ENCODE measurements around the gene SLC28A3.

SLC28A3 gene

GRCh38 chr9:84310883-84311282 lies 29.7 kb downstream of the SLC28A3 start:
- H3K4me3 Mint-ChIP-seq = no peak overlapping the region
- peaks cover 11% of the 10 kb centered on the region for H3K27me3 Mint-ChIP-seq
- no peak for ATAC-seq (replicated peaks; ENCODE audit: extremely low read depth, poor library complexity, severe bottlenecking)
- H3K4me1 Mint-ChIP-seq = no peaks in the 10 kb centered on the region
- H3K27ac Mint-ChIP-seq (ENCODE audit: low read depth) = no peak overlapping the region
- no peaks in the 10 kb centered on the region for H3K9me3 Mint-ChIP-seq
- DNase-seq (ENCODE audit: low spot score in 2 of 2) = no peak
- peaks cover 4% of the 10 kb centered on the region for H3K36me3 Mint-ChIP-seq (ENCODE audit: insufficient read depth)

- Mint-ChIP-seq H3K27ac (ENCODE audit: low read depth) (no peak overlapping the region), H3K9me3 (no peaks in the 10 kb centered on the region), H3K4me1 (no peaks in the 10 kb centered on the region), H3K36me3 (ENCODE audit: insufficient read depth) (peaks cover 4% of the 10 kb centered on the region), H3K4me3 (no peak overlapping the region), H3K27me3 (no peaks in the 10 kb centered on the region)
- ATAC-seq (replicated peaks; ENCODE audit: extremely low read depth, poor library complexity, severe bottlenecking) (no peak), DNase-seq (ENCODE audit: low spot score in 2 of 2) (no peak)
Measured at GRCh38 chr9:84305497-84306131, 34.9 kb downstream of the SLC28A3 start.

- Mint-ChIP-seq H3K4me1 (no peaks in the 10 kb centered on the region), H3K36me3 (ENCODE audit: insufficient read depth) (peaks cover 4% of the 10 kb centered on the region), H3K27ac (ENCODE audit: low read depth) (no peak overlapping the region), H3K27me3 (no peaks in the 10 kb centered on the region), H3K9me3 (no peaks in the 10 kb centered on the region), H3K4me3 (no peak overlapping the region)
- no peak for DNase-seq (ENCODE audit: low spot score in 2 of 2)
- ATAC-seq (replicated peaks; ENCODE audit: extremely low read depth, poor library complexity, severe bottlenecking) = no peak
Measured at GRCh38 chr9:84304166-84304565, 36.4 kb downstream of the SLC28A3 start.

- Mint-ChIP-seq H3K4me3 (no peak overlapping the region), H3K4me1 (no peaks in the 10 kb centered on the region), H3K9me3 (no peaks in the 10 kb centered on the region), H3K36me3 (ENCODE audit: insufficient read depth) (peaks cover 4% of the 10 kb centered on the region), H3K27ac (ENCODE audit: low read depth) (no peak overlapping the region), H3K27me3 (no peaks in the 10 kb centered on the region)
- DNase-seq (ENCODE audit: low spot score in 2 of 2) (no peak), ATAC-seq (replicated peaks; ENCODE audit: extremely low read depth, poor library complexity, severe bottlenecking) (no peak)
Measured at GRCh38 chr9:84303061-84303460, 37.5 kb downstream of the SLC28A3 start.

- ATAC-seq (replicated peaks; ENCODE audit: extremely low read depth, poor library complexity, severe bottlenecking) (no peak), DNase-seq (ENCODE audit: low spot score in 2 of 2) (no peak)
- no peaks in the 10 kb centered on the region for H3K27me3 Mint-ChIP-seq
- H3K4me3 Mint-ChIP-seq = no peak overlapping the region
- peaks cover 3% of the 10 kb centered on the region for H3K36me3 Mint-ChIP-seq (ENCODE audit: insufficient read depth)
- no peak overlapping the region for H3K27ac Mint-ChIP-seq (ENCODE audit: low read depth)
- H3K9me3 Mint-ChIP-seq = no peaks in the 10 kb centered on the region
- no peaks in the 10 kb centered on the region for H3K4me1 Mint-ChIP-seq
Measured at GRCh38 chr9:84301851-84302250, 38.7 kb downstream of the SLC28A3 start.

- DNase-seq (ENCODE audit: low spot score in 2 of 2) = no peak
- H3K4me1 Mint-ChIP-seq = peaks cover 12% of the 10 kb centered on the region
Measured at GRCh38 chr9:84300271-84300670, 40.3 kb downstream of the SLC28A3 start.

GRCh38 chr9:84297162-84297821 lies 43.3 kb downstream of the SLC28A3 start:
- Mint-ChIP-seq H3K27ac (ENCODE audit: low read depth) (no peak overlapping the region), H3K4me3 (no peak overlapping the region), H3K27me3 (no peaks in the 10 kb centered on the region), H3K36me3 (ENCODE audit: insufficient read depth) (peaks cover 2% of the 10 kb centered on the region), H3K9me3 (no peaks in the 10 kb centered on the region), H3K4me1 (peaks cover 17% of the 10 kb centered on the region)
- no peak for ATAC-seq (replicated peaks; ENCODE audit: extremely low read depth, poor library complexity, severe bottlenecking)
- DNase-seq (ENCODE audit: low spot score in 2 of 2) = no peak

More at GRCh38 chr9:84300271-84300670, 40.3 kb downstream of the SLC28A3 start:
- ATAC-seq (replicated peaks; ENCODE audit: extremely low read depth, poor library complexity, severe bottlenecking) = no peak
- no peaks in the 10 kb centered on the region for H3K36me3 Mint-ChIP-seq (ENCODE audit: insufficient read depth)
- no peaks in the 10 kb centered on the region for H3K27me3 Mint-ChIP-seq
- H3K4me3 Mint-ChIP-seq = no peak overlapping the region
- no peak overlapping the region for H3K27ac Mint-ChIP-seq (ENCODE audit: low read depth)
- H3K9me3 Mint-ChIP-seq = no peaks in the 10 kb centered on the region

GRCh38 chr9:84296146-84296843 lies 44.3 kb downstream of the SLC28A3 start:
- DNase-seq (ENCODE audit: low spot score in 2 of 2) (no peak), ATAC-seq (replicated peaks; ENCODE audit: extremely low read depth, poor library complexity, severe bottlenecking) (peak; percentile 36)
- Mint-ChIP-seq H3K27me3 (no peaks in the 10 kb centered on the region), H3K9me3 (no peaks in the 10 kb centered on the region), H3K4me1 (peaks cover 17% of the 10 kb centered on the region), H3K27ac (ENCODE audit: low read depth) (peak overlapping the region; percentile 41), H3K36me3 (ENCODE audit: insufficient read depth) (peaks cover 3% of the 10 kb centered on the region), H3K4me3 (no peak overlapping the region)

- no peak for ATAC-seq (replicated peaks; ENCODE audit: extremely low read depth, poor library complexity, severe bottlenecking)
- no peak overlapping the region for H3K4me3 Mint-ChIP-seq
- peaks cover 17% of the 10 kb centered on the region for H3K4me1 Mint-ChIP-seq
- no peaks in the 10 kb centered on the region for H3K9me3 Mint-ChIP-seq
- no peak for DNase-seq (ENCODE audit: low spot score in 2 of 2)
- peaks cover 16% of the 10 kb centered on the region for H3K27me3 Mint-ChIP-seq
- peaks cover 3% of the 10 kb centered on the region for H3K36me3 Mint-ChIP-seq (ENCODE audit: insufficient read depth)
- peak overlapping the region; percentile 89 for H3K27ac Mint-ChIP-seq (ENCODE audit: low read depth)
Measured at GRCh38 chr9:84294241-84294950, 46.2 kb downstream of the SLC28A3 start.

GRCh38 chr9:84293001-84293798 lies 47.4 kb downstream of the SLC28A3 start:
- DNase-seq (ENCODE audit: low spot score in 2 of 2) (no peak), ATAC-seq (replicated peaks; ENCODE audit: extremely low read depth, poor library complexity, severe bottlenecking) (peak; percentile 32)
- Mint-ChIP-seq H3K27ac (ENCODE audit: low read depth) (peak overlapping the region; percentile 89), H3K36me3 (ENCODE audit: insufficient read depth) (peaks cover 3% of the 10 kb centered on the region), H3K4me1 (peaks cover 17% of the 10 kb centered on the region), H3K9me3 (no peaks in the 10 kb centered on the region), H3K4me3 (peak overlapping the region; percentile 21), H3K27me3 (peaks cover 27% of the 10 kb centered on the region)

GRCh38 chr9:84285381-84285780 lies 55.2 kb downstream of the SLC28A3 start:
- ATAC-seq (replicated peaks; ENCODE audit: extremely low read depth, poor library complexity, severe bottlenecking) = no peak

GRCh38 chr9:84283946-84284345 lies 56.6 kb downstream of the SLC28A3 start:
- ATAC-seq (replicated peaks; ENCODE audit: extremely low read depth, poor library complexity, severe bottlenecking) (no peak), DNase-seq (ENCODE audit: low spot score in 2 of 2) (no peak)
- H3K4me1 Mint-ChIP-seq = no peaks in the 10 kb centered on the region
- no peak overlapping the region for H3K4me3 Mint-ChIP-seq
- H3K9me3 Mint-ChIP-seq = no peaks in the 10 kb centered on the region
- no peaks in the 10 kb centered on the region for H3K36me3 Mint-ChIP-seq (ENCODE audit: insufficient read depth)
- no peak overlapping the region for H3K27ac Mint-ChIP-seq (ENCODE audit: low read depth)
- H3K27me3 Mint-ChIP-seq = peaks cover 12% of the 10 kb centered on the region

More at GRCh38 chr9:84285381-84285780, 55.2 kb downstream of the SLC28A3 start:
- H3K4me3 Mint-ChIP-seq = no peak overlapping the region
- peaks cover 27% of the 10 kb centered on the region for H3K27me3 Mint-ChIP-seq
- no peak for DNase-seq (ENCODE audit: low spot score in 2 of 2)
- H3K9me3 Mint-ChIP-seq = no peaks in the 10 kb centered on the region
- no peaks in the 10 kb centered on the region for H3K36me3 Mint-ChIP-seq (ENCODE audit: insufficient read depth)
- no peaks in the 10 kb centered on the region for H3K4me1 Mint-ChIP-seq
- H3K27ac Mint-ChIP-seq (ENCODE audit: low read depth) = no peak overlapping the region

Measured in central memory CD8-positive, alpha-beta T cell (primary cell).